DMS79 treated with DMSO at 0.1 percent for 48 hours (cell line): Measurements from ENCODE around the gene ANGPTL2.

ENCODE experiments used
- DNase-seq: peaks from one replicate; lab custom pipeline; 2025; lab: John Stamatoyannopoulos, UW

Gene ANGPTL2

GRCh38 chr9:127136081-127136879 lies 13.8 kb upstream of the ANGPTL2 start:
- no peak for DNase-seq

- DNase-seq: no peak
Observed at GRCh38 chr9:127135056-127135745, 12.8 kb upstream of the ANGPTL2 start.

GRCh38 chr9:127133739-127134167 lies 11.3 kb upstream of the ANGPTL2 start:
- DNase-seq: no peak

GRCh38 chr9:127132921-127133647 lies 10.6 kb upstream of the ANGPTL2 start:
- peak; percentile 37 for DNase-seq

- no peak for DNase-seq
Observed at GRCh38 chr9:127132375-127132774, 9.9 kb upstream of the ANGPTL2 start.

GRCh38 chr9:127131871-127132270 lies 9.4 kb upstream of the ANGPTL2 start:
- no peak for DNase-seq

- no peak for DNase-seq
Observed at GRCh38 chr9:127130661-127131538, 8.5 kb upstream of the ANGPTL2 start.

GRCh38 chr9:127130235-127130634 lies 7.8 kb upstream of the ANGPTL2 start:
- no peak for DNase-seq

- DNase-seq: no peak
Observed at GRCh38 chr9:127129718-127130085, 7.3 kb upstream of the ANGPTL2 start.

- DNase-seq: no peak
Observed at GRCh38 chr9:127129073-127129717, 6.8 kb upstream of the ANGPTL2 start.

- DNase-seq: no peak
Observed at GRCh38 chr9:127128341-127129072, 6.1 kb upstream of the ANGPTL2 start.

GRCh38 chr9:127126971-127127370 lies 4.5 kb upstream of the ANGPTL2 start:
- DNase-seq: no peak

- DNase-seq: no peak
Observed at GRCh38 chr9:127124792-127125191, 2.4 kb upstream of the ANGPTL2 start.

- DNase-seq: no peak
Observed at GRCh38 chr9:127124111-127124531, 1.7 kb upstream of the ANGPTL2 start.

GRCh38 chr9:127123064-127123890 lies 842 bp upstream of the ANGPTL2 start:
- peak; percentile 81 for DNase-seq

- peak; percentile 32 for DNase-seq
Observed at GRCh38 chr9:127121628-127122175, 733 bp downstream of the ANGPTL2 start.

- no peak for DNase-seq
Observed at GRCh38 chr9:127119320-127119709, 3.1 kb downstream of the ANGPTL2 start.

- DNase-seq: no peak
Observed at GRCh38 chr9:127118597-127119319, 3.7 kb downstream of the ANGPTL2 start.

- DNase-seq: no peak
Observed at GRCh38 chr9:127117801-127118200, 4.6 kb downstream of the ANGPTL2 start.
